Stimulated activated CD8-positive, alpha-beta memory T cell treated with anti-CD3 and anti-CD28 coated beads, Interleukin-12 subunit alpha, Interleukin-12 subunit beta, amount 100 ng/mL, for 24 hours (primary cell): ENCODE measurements around the gene RIPK4.

Source experiments
- DNase-seq: peaks from one replicate; pipeline ENCODE4 v3.0.0-alpha.2; 2020; ENCODE audit errors: extremely low read depth

RIPK4 gene

GRCh38 chr21:41753006-41753898 is 13.6 kb downstream of the RIPK4 start:
- no peak for DNase-seq

GRCh38 chr21:41752231-41752681 is 14.6 kb downstream of the RIPK4 start:
- no peak for DNase-seq

- no peak for DNase-seq
Observed at GRCh38 chr21:41751611-41752011, 15.2 kb downstream of the RIPK4 start.

GRCh38 chr21:41750532-41751151 is 16.2 kb downstream of the RIPK4 start:
- DNase-seq = no peak

GRCh38 chr21:41750051-41750450 is 16.8 kb downstream of the RIPK4 start:
- no peak for DNase-seq

- DNase-seq = no peak
Observed at GRCh38 chr21:41749286-41749685, 17.6 kb downstream of the RIPK4 start.

GRCh38 chr21:41747943-41748738 is 18.7 kb downstream of the RIPK4 start:
- DNase-seq = no peak

- DNase-seq = no peak
Observed at GRCh38 chr21:41746744-41747006, 20.2 kb downstream of the RIPK4 start.

GRCh38 chr21:41745971-41746743 is 20.7 kb downstream of the RIPK4 start:
- no peak for DNase-seq

- no peak for DNase-seq
Observed at GRCh38 chr21:41745026-41745820, 21.6 kb downstream of the RIPK4 start.

GRCh38 chr21:41744028-41744930 is 22.6 kb downstream of the RIPK4 start:
- DNase-seq = no peak

GRCh38 chr21:41743321-41744027 is 23.4 kb downstream of the RIPK4 start:
- no peak for DNase-seq

GRCh38 chr21:41742073-41742875 is 24.6 kb downstream of the RIPK4 start:
- no peak for DNase-seq

- DNase-seq = no peak
Observed at GRCh38 chr21:41741253-41742072, 25.4 kb downstream of the RIPK4 start.

- no peak for DNase-seq
Observed at GRCh38 chr21:41740604-41741252, 26.1 kb downstream of the RIPK4 start.

- DNase-seq = no peak
Observed at GRCh38 chr21:41739936-41740335, 26.9 kb downstream of the RIPK4 start.

- DNase-seq = no peak
Observed at GRCh38 chr21:41739011-41739410, 27.8 kb downstream of the RIPK4 start.
